HL-60/S4 treated with phorbol 12-myristate 13-acetate at 8.2 ng/mL for 4 days and 3 days (cell line): ENCODE data around the gene CDH20.

Experiments
- in situ Hi-C: fragments of 300-500 bp; cut with MboI; formaldehyde crosslinking; loops from 2 replicates; pipeline ENCODE4 v1.15.0; 2022; ENCODE audit warnings: low sequenced_read_pairs

Gene CDH20

GRCh38 chr18:61528961-61529360, 195.7 kb downstream of the CDH20 start:
- in situ Hi-C loops, result no loop called here

DNA sequence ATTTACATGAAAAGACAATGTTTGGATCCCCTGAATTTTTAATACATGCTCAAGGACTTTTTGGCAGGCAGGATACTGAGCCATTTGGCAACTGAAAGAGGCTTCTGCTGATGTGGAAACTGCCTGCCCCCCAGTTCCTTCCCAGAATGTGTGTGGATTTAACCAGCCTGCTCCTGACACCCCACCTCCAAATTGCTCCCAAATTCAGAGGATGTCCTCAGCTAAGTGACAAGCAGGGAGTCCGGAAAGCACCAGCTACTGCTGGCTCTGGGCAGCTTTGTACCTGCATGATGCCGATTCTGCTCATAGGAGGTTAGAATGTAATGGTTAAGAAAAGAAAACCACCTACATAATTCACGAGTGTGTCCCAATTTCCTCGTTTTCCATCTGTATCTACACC, 197.5 kb downstream of the CDH20 start:
- in situ Hi-C loops, result no loop called here

GRCh38 chr18:61531182-61531581, 198.0 kb downstream of the CDH20 start:
- in situ Hi-C loops, result no loop called here

DNA sequence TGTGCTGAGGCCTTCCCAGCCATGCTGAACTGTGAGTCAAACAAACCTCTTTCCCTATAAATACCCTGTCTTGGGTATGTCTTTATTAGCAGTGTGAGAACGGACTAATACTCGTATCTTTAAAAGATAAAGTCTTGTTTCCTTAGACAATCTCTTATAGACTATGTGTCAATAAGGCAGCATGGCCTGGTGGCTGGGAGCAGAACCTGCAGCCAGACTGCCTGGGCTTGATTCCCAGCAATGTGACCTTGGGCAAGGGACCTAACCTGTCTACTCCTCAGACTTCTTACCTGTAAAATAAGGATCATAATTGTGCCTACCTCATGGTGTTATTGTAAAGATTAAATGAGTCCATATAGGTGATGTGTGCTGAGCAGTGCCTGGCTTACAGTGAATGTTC, 198.7 kb downstream of the CDH20 start:
- in situ Hi-C loops, result no loop called here

- in situ Hi-C loops, result no loop called here
These were observed 202.2 kb downstream of the CDH20 start for GRCh38 chr18:61535401-61535800.

- in situ Hi-C loops, result no loop called here
These were observed 208.4 kb downstream of the CDH20 start for GRCh38 chr18:61541673-61542072.

DNA sequence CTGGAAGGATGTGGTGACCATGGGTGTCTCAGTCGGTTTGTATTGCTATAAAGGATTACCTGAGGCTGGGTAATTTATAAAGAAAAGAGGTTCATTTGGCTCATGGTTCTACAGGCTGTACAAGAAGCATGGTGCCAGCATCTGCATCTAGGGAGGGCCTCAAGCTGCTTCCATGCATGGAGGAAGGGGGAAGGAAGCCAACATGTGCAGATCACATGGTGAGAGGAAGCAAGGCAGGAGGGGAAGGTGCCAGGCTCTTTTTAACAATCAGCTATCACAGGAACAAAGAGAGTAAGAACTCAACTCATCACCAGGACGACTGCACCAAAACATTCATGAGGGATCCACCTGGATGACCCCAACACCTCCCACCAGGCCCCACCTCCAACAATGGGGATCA, 209.4 kb downstream of the CDH20 start:
- in situ Hi-C loops, result no loop called here

DNA sequence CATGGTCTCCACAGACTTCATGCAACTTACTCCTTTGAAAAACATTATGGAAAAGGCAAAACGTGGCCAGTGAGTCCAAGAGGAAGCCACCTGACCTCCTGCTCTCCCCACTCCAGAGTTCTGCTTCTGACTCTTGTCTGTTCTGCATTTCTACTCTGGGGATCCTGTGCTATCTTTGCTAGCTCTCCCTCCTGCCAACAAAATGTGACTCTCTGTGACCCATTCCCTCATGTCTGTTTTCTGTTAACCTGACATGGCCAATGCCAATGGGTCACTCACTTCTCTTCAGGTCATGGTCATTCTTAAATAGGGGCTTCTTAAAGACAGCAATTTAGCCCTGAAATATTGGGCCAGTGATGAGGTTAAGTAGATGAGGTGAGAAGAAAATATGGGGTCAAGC, 210.3 kb downstream of the CDH20 start:
- in situ Hi-C loops, result no loop called here

DNA sequence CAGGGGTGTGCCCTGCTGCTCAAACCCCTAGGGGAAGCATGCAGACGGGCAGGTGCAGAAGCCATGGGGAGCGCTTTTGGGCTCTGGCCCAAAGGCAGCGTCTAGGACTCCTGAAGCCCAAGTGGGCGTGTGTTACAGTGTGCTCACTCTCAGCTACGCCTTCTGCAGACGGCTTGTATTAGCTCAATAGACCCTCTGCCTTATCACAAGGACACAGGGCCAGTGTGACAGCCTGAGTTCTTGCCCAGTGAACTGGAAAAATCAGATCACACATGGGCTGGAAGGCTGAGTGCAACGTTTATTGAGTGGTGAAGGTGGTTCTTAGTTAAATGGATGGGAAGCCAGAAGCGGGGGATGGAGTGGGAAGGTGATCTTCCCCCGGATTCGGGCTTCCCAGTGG, 210.9 kb downstream of the CDH20 start:
- in situ Hi-C loops, result no loop called here

GRCh38 chr18:61545281-61546245, 212.3 kb downstream of the CDH20 start:
- in situ Hi-C loops, result no loop called here

DNA sequence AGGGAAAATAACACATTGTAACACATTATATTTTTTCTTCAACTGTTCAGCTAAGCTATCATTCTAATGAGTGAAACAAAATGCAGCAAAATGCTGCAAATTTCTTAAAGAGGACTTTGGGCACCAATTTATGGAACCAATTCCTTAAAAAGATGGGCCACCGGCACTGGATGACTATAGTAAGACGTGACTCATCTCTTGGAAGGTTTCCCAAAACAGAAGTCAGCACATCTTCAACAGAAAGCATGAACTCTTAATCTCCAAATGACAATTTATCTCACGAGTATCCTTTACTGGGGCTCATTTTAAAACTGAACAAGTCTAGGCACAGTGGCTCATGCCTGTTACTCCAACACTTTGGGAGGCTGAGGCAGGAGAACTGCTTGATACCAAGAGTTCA, 213.4 kb downstream of the CDH20 start:
- in situ Hi-C loops, result no loop called here

- in situ Hi-C loops, result no loop called here
These were observed 216.2 kb downstream of the CDH20 start for GRCh38 chr18:61549416-61549815.

GRCh38 chr18:61549889-61550288, 216.7 kb downstream of the CDH20 start:
- in situ Hi-C loops, result no loop called here

GRCh38 chr18:61551586-61551985, 218.4 kb downstream of the CDH20 start:
- in situ Hi-C loops, result no loop called here

DNA sequence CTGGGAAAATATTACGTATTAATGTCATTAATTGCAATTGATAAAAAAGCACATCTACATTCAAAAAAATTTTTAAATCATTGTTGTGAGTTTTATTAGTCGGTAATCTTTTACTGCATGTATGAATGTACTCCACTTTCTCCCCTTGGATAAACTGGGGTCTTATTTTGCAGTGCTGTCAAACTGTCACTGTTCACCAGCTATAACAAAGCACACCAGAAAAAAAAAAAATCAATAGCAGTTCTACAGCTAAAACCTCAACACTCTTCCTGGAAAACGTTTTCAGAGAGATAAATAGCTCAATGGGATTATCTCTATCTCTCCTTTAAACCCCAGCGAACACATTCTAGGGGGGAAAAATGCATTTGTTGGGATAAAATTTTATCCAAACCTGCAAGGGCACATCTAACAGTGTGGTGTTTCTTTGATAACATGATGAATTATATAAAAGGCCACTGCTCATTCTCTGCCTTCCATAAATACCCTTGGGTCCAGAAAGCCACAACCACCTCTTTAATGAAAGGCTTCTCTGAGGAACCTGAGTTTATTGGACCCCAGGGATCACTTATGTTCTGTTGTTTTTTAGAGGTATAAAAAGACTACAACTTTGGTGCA, 219.9 kb downstream of the CDH20 start:
- in situ Hi-C loops, result no loop called here

DNA sequence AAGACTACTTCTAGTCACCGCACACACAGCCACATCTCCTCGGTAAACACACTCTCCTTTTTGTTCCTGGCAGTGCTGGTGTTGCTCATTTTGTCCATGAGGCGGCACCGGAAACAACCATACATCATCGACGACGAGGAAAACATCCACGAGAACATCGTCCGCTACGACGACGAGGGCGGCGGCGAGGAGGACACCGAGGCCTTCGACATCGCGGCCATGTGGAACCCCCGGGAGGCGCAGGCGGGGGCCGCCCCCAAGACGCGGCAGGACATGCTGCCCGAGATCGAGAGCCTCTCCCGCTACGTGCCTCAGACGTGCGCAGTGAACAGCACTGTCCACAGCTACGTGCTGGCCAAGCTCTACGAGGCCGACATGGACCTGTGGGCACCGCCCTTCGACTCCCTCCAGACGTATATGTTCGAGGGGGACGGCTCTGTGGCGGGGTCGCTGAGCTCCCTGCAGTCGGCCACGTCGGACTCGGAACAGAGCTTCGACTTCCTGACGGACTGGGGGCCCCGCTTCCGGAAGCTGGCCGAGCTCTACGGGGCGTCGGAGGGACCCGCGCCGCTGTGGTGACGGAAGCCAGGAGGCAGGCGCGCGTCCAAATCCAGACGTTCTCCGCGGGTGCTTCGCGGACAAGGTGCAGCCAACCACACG, 221.0 kb downstream of the CDH20 start:
- in situ Hi-C loops, result no loop called here

GRCh38 chr18:61554946-61555361, 221.7 kb downstream of the CDH20 start:
- in situ Hi-C loops, result no loop called here

DNA sequence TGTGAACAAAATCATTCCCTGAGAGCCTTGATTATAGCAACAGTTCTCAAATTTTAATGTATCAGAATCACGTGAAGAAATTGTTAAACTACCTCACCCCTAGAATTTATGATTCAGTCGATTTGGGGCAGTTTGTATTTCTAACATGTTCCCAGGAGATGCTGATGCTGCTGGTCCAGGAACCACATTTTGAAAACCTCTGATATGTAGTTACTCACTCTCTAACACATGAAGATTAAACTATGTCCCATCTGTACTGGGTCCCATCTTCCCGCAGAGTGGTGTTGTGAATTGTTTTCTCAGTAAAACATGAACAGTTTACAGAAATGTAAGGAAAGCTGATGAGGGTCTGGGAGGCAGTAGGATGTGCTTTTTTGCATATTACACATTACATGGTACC, 223.1 kb downstream of the CDH20 start:
- in situ Hi-C loops, result no loop called here

GRCh38 chr18:61556862-61557261, 223.6 kb downstream of the CDH20 start:
- in situ Hi-C loops, result no loop called here

GRCh38 chr18:61569176-61569892, 236.1 kb downstream of the CDH20 start:
- in situ Hi-C loops, result no loop called here

- in situ Hi-C loops, result no loop called here
These were observed 236.8 kb downstream of the CDH20 start for GRCh38 chr18:61570070-61570469.
